Bronchial epithelial cell (primary cell): ENCODE data around the gene HTT. TPM values are rescaled to one million over a fixed set of nuclear protein-coding genes. Genes with fewer than 3 reads are reported as not detected.

Source experiments
- DNase-seq: peaks from one replicate; pipeline ENCODE4 v3.0.0-alpha.2; 2010; ENCODE audit warnings: low read depth
- FAIRE-seq: peaks from 2 replicates; lab custom pipeline; 2011; peaks lifted over from hg19 to GRCh38; lab: Jason Lieb, UNC
- H3K27me3 ChIP-seq: 2 replicates; pipeline ENCODE4 v1.5.1; 2011; ENCODE audit warnings: low read length; ENCODE audit not compliant: control insufficient read depth, insufficient read depth
- H3K36me3 ChIP-seq: 2 replicates; pipeline ENCODE4 v1.5.1; 2011; ENCODE audit warnings: low read length; ENCODE audit not compliant: control insufficient read depth, insufficient read depth
- H3K4me3 ChIP-seq: 2 replicates; pipeline ENCODE4 v1.5.1; 2011; ENCODE audit warnings: mild to moderate bottlenecking, low read depth, low read length, control low read depth
- total RNA-seq: library from RNA; depleted of rRNA; stranded (reverse); fragments of >200 nt; gene quantifications from 2 replicates; pipeline ENCODE4 v1.2.1, GENCODE V29; 2014
- TF ChIP-seq, protein P1 (sequence below): IDR thresholded peaks from 2 replicates; pipeline ENCODE4 v1.5.1; 2011; ENCODE audit warnings: mild to moderate bottlenecking, moderate library complexity, low read length, control low read depth, inconsistent platforms; ENCODE audit not compliant: insufficient read depth, severe bottlenecking

The HTT gene
- total RNA-seq, 1 donor from 2014 or later: 24.0 TPM

DNA sequence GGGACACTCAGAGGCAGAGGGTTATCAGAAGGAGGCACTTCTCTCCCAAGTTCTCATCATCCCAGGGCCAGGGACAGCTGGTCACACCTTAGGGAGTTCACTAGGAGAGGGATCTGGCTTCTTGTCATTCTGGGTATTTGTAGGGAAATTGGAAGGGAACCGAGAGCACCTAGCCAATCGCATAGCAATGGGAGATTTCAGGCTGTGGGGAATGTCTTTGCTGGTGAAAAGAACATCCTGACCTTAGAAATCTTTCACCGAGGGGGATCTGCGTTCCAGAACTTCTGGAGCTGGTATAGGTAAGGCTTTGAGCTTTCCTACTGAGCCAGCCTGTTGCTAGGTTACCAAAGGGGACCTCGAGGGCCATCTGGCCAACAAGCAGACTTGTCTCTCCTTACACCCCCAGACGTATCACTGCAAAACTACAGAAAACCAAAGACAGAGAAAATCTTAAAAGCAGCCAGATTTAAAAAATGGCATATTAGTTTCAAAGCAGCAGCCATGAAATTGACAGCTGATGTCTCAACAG lies 6.9 kb upstream of the HTT start:
- H3K27me3 ChIP-seq: peaks cover 2% of the 10 kb centered on the region
- DNase-seq (no peak), FAIRE-seq (no peak)
- no peak overlapping the region for H3K4me3 ChIP-seq
- no peaks in the 10 kb centered on the region for H3K36me3 ChIP-seq
- TF ChIP-seq, protein P1, sequence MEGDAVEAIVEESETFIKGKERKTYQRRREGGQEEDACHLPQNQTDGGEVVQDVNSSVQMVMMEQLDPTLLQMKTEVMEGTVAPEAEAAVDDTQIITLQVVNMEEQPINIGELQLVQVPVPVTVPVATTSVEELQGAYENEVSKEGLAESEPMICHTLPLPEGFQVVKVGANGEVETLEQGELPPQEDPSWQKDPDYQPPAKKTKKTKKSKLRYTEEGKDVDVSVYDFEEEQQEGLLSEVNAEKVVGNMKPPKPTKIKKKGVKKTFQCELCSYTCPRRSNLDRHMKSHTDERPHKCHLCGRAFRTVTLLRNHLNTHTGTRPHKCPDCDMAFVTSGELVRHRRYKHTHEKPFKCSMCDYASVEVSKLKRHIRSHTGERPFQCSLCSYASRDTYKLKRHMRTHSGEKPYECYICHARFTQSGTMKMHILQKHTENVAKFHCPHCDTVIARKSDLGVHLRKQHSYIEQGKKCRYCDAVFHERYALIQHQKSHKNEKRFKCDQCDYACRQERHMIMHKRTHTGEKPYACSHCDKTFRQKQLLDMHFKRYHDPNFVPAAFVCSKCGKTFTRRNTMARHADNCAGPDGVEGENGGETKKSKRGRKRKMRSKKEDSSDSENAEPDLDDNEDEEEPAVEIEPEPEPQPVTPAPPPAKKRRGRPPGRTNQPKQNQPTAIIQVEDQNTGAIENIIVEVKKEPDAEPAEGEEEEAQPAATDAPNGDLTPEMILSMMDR: no peak

DNA sequence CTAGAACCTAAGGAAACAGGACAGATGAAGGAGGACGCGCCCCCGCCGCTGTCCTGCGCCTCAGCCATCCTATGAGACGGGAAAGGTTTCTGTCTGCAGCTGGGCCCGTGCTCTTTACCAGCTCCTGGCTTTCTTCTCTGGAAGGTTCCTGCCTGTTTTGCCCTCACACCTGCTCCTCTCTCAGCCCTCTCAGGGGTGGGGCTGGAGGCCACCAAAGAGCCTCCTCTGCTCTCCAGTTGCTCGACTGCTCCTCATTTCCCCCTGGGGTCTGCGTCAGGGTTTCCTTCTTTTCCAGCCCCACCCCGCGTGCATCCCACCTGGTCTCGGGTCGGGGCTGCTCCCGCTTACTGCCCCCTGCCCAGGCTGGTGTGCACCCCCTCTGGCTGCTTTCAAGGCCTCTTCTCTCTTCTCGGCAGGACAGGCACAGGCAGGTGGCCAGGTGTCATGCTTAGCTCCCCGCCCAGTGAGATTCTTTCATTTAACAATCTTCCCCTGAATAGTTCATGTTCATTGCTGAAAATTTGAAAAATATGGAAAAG lies 4.8 kb upstream of the HTT start:
- FAIRE-seq: no peak

DNA sequence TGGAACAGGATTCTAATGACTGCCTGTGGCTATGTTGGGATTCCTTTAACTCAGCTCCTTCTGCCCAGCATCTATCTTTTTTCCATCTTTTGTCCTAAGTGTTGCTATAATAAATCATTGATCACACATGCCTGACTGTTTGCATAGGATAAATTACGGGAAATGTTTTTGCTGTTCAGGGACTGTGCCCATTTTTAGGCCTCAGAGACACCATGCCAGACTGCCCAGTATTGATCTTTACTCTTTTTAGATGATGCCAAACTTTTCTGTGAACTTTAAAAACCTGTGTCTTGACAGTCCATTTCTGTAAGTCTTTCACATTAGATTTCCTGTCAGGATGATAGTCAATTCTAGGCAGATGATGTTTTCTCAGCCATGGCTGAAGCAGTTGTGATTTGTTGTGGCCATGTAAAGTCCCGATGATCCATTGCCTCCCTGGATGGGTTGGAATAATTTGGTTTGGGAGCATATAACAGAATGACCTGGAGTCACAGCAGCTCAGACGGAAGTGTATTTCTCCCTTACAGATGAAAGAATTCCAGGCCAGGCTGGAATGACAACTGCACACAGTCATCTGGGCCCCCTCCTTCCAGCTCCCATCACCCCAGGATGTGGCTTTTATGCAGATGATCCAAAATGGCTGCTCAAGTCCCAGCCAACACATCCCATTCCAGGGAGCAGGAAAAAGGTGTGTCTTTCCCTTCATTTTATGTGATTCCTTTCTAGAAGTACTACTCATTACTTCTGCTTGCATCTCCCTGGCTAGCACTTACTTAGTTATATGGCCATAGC lies 3.6 kb upstream of the HTT start:
- TF ChIP-seq, protein P1: no peak

More for the DNA sequence above, 4.8 kb upstream of the HTT start:
- DNase-seq: no peak
- Histone ChIP-seq H3K4me3 (no peak overlapping the region), H3K36me3 (no peaks in the 10 kb centered on the region), H3K27me3 (peaks cover 2% of the 10 kb centered on the region)
- TF ChIP-seq, protein P1: no peak

DNA sequence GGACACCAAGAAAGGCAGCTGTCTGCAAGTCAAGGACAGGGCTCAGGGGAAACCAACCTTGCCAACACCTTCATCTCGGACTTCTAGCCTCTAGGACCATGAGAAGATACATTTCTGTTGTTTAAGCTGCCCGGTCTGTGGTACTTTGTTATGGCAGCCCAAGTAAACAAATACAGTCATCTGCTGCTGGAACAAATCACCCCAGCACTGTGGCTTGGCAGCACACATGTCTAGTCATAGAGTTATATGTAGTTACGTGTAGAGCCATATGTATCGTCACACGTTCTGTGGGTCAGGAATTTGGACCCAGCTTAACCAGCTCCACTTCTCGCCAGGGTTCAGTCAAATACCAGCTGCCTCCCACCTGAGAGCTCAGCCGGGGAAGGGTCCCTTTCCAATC lies 2.7 kb upstream of the HTT start:
- TF ChIP-seq, protein P1: no peak
- no peaks in the 10 kb centered on the region for H3K36me3 ChIP-seq
- no peak for DNase-seq
- peaks cover 2% of the 10 kb centered on the region for H3K27me3 ChIP-seq
- FAIRE-seq: peak; percentile 40
- no peak overlapping the region for H3K4me3 ChIP-seq

More for the DNA sequence above, 3.6 kb upstream of the HTT start:
- DNase-seq (no peak), FAIRE-seq (no peak)
- no peak overlapping the region for H3K4me3 ChIP-seq
- peaks cover 2% of the 10 kb centered on the region for H3K27me3 ChIP-seq
- no peaks in the 10 kb centered on the region for H3K36me3 ChIP-seq

DNA sequence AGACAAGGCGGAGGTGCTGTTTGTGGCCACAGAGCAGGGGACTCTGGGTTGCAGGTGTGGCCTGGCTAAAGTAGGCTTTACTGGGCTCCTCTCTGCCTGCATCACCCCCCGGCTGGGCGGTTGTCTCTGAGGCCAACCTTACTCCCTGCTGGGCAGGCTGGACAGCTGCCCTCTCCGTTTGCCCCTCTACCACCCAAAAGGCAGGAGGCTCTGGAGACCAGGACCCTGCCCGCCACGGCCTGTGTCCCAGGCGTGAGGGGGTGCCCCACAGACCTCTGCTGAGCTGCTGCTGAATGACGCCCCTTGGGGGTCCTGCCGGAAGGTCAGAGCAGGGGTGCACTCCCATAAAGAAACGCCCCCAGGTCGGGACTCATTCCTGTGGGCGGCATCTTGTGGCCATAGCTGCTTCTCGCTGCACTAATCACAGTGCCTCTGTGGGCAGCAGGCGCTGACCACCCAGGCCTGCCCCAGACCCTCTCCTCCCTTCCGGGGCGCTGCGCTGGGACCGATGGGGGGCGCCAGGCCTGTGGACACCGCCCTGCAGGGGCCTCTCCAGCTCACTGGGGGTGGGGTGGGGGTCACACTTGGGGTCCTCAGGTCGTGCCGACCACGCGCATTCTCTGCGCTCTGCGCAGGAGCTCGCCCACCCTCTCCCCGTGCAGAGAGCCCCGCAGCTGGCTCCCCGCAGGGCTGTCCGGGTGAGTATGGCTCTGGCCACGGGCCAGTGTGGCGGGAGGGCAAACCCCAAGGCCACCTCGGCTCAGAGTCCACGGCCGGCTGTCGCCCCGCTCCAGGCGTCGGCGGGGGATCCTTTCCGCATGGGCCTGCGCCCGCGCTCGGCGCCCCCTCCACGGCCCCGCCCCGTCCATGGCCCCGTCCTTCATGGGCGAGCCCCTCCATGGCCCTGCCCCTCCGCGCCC lies 1.1 kb upstream of the HTT start:
- TF ChIP-seq, protein P1: peak; percentile 11
- DNase-seq (no peak), FAIRE-seq (no peak)
- H3K4me3 ChIP-seq: peak overlapping the region; percentile 91
- no peaks in the 10 kb centered on the region for H3K36me3 ChIP-seq
- H3K27me3 ChIP-seq: no peaks in the 10 kb centered on the region
